C4-2B (cell line): ENCODE data around the gene RHOA.

Source experiments
- CTCF ChIP-seq: fragments of 450-650 bp; conservative IDR thresholded peaks from 2 replicates; pipeline ENCODE4 v1.5.1; 2017; ENCODE audit warnings: mild to moderate bottlenecking
- ZFX ChIP-seq: fragments of 450-650 bp; IDR thresholded peaks from 2 replicates; pipeline ENCODE4 v1.6.1; 2017

- TF ChIP-seq CTCF, result no peak
- no peak for TF ChIP-seq ZFX
These were observed 23.4 kb downstream of the RHOA start for GRCh38 chr3:49388289-49388820.
